ENCODE results near the gene FOCAD. TPM values are rescaled to one million over a fixed set of nuclear protein-coding genes. Genes with fewer than 3 reads are reported as not detected.

FOCAD gene
- total and polyA plus RNA-seq, 10 of the 15 experiments (the other 5 are each of a cell fraction or from before 2014, with no cell fraction given) = 13.7 to 93.0 (median 41.8) TPM

- no peaks in the 10 kb centered on the region for H3K27me3 ChIP-seq (replicated peaks in 1 of 2; ENCODE audit: control insufficient read depth in 2 of 2, insufficient read depth in 2 of 2, low read length in 1 of 2)
- no peak overlapping the region for H3K4me3 ChIP-seq
- SMC1A ChIA-PET (ENCODE audit: uncharacterized antibody, unreplicated experiment) = interaction anchor here (1.0 to 10.5 kb wide), 5 partner anchors 9 to 24 kb away, joined by 4 to 232 read pairs (median 50); no protein-coding TSS in a partner anchor
- in situ Hi-C loops (cut with MboI) (no loop called here), intact Hi-C loops (cut with micrococcal nuclease; ENCODE audit: unreplicated experiment) (no loop called here)
- CTCF ChIA-PET = interaction anchor here (1.3 to 6.9 kb wide), 2 partner anchors 12 to 47 kb away, joined by 4 to 114 read pairs; partner anchors contain the start of genes FOCAD and MLLT3
- WGBS (ENCODE audit: insufficient coverage, insufficient replicate concordance, low lambda C conversion rate, missing lambda C conversion rate) = 91% methylated on average over 3 of the region's 3 CpGs
- H4K20me1 ChIP-seq (ENCODE audit: control insufficient read depth, insufficient read depth) = no peaks in the 10 kb centered on the region
- BruUV-seq (replicated peaks) = no TSS peak
- TF ChIP-seq PAX8 (IDR thresholded peaks at IDR 0.05) = no peak
- no peak for TF ChIP-seq HDGF (IDR thresholded peaks at IDR 0.05)
- TF ChIP-seq RB1 (IDR thresholded peaks at IDR 0.05; ENCODE audit: borderline replicate concordance) = no peak
- no peak for TF ChIP-seq POLR2AphosphoS2 (IDR thresholded peaks at IDR 0.05; ENCODE audit: low read depth, low read length)
- TF ChIP-seq NRF1 (conservative IDR thresholded peaks at IDR 0.05; ENCODE audit: low read depth, low read length) = no peak
- no peak for TF ChIP-seq FOS (IDR thresholded peaks at IDR 0.05; ENCODE audit: borderline replicate concordance, extremely low read depth, insufficient read length)
- TF ChIP-seq CREB1 (IDR thresholded peaks at IDR 0.05; ENCODE audit: low read depth) = no peak
- TF ChIP-seq ZNF24 (IDR thresholded peaks at IDR 0.05) = no peak
- TF ChIP-seq ESRRA (IDR thresholded peaks at IDR 0.05; ENCODE audit: low read length) = no peak
- TF ChIP-seq SKIL (IDR thresholded peaks at IDR 0.05; ENCODE audit: low read depth, poor library complexity, severe bottlenecking) = no peak
- TF ChIP-seq ZNF217 (IDR thresholded peaks at IDR 0.05) = no peak
- TF ChIP-seq, protein P1, sequence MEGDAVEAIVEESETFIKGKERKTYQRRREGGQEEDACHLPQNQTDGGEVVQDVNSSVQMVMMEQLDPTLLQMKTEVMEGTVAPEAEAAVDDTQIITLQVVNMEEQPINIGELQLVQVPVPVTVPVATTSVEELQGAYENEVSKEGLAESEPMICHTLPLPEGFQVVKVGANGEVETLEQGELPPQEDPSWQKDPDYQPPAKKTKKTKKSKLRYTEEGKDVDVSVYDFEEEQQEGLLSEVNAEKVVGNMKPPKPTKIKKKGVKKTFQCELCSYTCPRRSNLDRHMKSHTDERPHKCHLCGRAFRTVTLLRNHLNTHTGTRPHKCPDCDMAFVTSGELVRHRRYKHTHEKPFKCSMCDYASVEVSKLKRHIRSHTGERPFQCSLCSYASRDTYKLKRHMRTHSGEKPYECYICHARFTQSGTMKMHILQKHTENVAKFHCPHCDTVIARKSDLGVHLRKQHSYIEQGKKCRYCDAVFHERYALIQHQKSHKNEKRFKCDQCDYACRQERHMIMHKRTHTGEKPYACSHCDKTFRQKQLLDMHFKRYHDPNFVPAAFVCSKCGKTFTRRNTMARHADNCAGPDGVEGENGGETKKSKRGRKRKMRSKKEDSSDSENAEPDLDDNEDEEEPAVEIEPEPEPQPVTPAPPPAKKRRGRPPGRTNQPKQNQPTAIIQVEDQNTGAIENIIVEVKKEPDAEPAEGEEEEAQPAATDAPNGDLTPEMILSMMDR (IDR thresholded peaks at IDR 0.05 in 2 of 3, conservative IDR thresholded peaks at IDR 0.05 in 1 of 3; ENCODE audit: control insufficient read depth in 2 of 3, extremely low read depth in 1 of 3, insufficient read depth in 1 of 3, low read depth in 3 of 3, low read length in 3 of 3) = no peak
- TF ChIP-seq IRF3 (IDR thresholded peaks at IDR 0.05) = no peak
- no peak for TF ChIP-seq POLR2A (IDR thresholded peaks at IDR 0.05; ENCODE audit: low read depth, low read length)
- TF ChIP-seq RELB (IDR thresholded peaks at IDR 0.05; ENCODE audit: low read depth) = no peak
- no peak for TF ChIP-seq MXI1 (IDR thresholded peaks at IDR 0.05; ENCODE audit: low read depth, low read length)
- ATAC-seq (no peak), DNase-seq (ENCODE audit: low read depth, low spot score) (no peak), FAIRE-seq (no peak)
- no peaks in the 10 kb centered on the region for H3K79me2 ChIP-seq (ENCODE audit: control insufficient read depth, insufficient read depth, low read length)
- H3K9ac ChIP-seq (ENCODE audit: control insufficient read depth, insufficient read depth, low read length) = no peak overlapping the region
- POLR2A ChIA-PET = interaction anchor here (0.6 to 9.9 kb wide), 5 partner anchors 25 to 482 kb away, joined by 3 to 165 read pairs (median 5); partner anchors contain the start of gene FOCAD
- H3K4me2 ChIP-seq (ENCODE audit: control insufficient read depth, insufficient read depth) = no peak overlapping the region
- no peak overlapping the region for H2AFZ ChIP-seq (ENCODE audit: control insufficient read depth, low read depth, low read length)
- no peak overlapping the region for H3K27ac ChIP-seq (ENCODE audit: control insufficient read depth, insufficient read depth)
- H3K9me3 ChIP-seq (replicated peaks; ENCODE audit: control insufficient read depth, insufficient read depth, low read length) = no peaks in the 10 kb centered on the region
- peaks cover 11% of the 10 kb centered on the region for H3K4me1 ChIP-seq (ENCODE audit: control insufficient read depth, insufficient read depth, low read length)
- H3K36me3 ChIP-seq (ENCODE audit: control insufficient read depth in 2 of 2, insufficient read depth in 2 of 2, low read length in 1 of 2) = no peaks in the 10 kb centered on the region
- RAD21 ChIA-PET (ENCODE audit: unreplicated experiment) = interaction anchor here (1.3 to 10.7 kb wide), 6 partner anchors 9 to 304 kb away, joined by 5 to 194 read pairs (median 66); partner anchors contain the start of genes FOCAD and MLLT3
Observed at GRCh38 chr9:20636888-20637440, 47.1 kb upstream of the FOCAD start.
